HG02623 (cell line): Measurements from ENCODE around the gene TTLL4.
"Not testable (repeated sequence)": the region's sequence is repeated elsewhere in the genome, so short reads cannot be mapped to it uniquely, and the experiment has no call there.

ENCODE experiments used
- ATAC-seq: cut with Tn5 transposase; IDR thresholded peaks from one replicate; pipeline ENCODE4 v1.9.1; 2021; ENCODE audit warnings: moderate library complexity; ENCODE audit not compliant: unreplicated experiment

The TTLL4 gene

DNA sequence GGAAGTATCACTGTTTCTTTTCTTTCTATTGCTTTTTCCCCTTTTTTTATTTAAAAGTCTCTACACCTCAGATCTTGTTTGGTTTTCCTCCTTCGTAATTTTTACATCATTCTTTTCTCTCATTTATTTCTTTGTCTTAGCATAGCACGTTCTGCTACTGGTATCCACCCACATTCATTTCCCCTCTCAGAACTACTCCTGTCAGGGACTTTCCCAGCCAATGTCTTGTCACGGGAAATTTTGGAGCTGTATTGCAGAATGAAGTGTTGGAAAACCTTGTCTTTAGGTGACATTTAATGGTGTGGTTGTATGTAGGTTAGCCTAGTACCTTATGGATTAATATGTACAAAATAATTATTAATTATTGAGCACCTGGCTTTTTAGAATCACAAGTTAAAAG lies 34.0 kb downstream of the TTLL4 start:
- no peak for ATAC-seq

DNA sequence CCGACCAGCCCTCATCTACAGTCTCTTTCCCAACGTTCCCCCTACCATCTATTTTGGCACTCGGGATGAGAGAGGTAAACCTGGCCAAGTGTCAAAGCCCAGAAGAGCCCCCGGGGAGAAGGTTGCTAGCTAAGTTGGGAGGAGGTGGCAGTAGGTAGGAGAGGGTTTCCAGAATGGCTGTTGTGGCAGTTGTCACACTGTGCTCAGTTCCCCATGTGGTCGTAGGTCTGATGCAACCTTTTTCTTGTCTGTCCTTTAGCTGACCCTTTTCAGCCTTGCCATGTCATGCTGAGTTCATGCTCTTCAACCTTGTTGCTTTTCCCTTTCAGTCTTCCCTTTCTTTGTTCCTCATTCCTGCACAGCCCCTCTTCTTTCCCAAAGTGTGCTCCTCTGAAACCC lies 34.5 kb downstream of the TTLL4 start:
- no peak for ATAC-seq

DNA sequence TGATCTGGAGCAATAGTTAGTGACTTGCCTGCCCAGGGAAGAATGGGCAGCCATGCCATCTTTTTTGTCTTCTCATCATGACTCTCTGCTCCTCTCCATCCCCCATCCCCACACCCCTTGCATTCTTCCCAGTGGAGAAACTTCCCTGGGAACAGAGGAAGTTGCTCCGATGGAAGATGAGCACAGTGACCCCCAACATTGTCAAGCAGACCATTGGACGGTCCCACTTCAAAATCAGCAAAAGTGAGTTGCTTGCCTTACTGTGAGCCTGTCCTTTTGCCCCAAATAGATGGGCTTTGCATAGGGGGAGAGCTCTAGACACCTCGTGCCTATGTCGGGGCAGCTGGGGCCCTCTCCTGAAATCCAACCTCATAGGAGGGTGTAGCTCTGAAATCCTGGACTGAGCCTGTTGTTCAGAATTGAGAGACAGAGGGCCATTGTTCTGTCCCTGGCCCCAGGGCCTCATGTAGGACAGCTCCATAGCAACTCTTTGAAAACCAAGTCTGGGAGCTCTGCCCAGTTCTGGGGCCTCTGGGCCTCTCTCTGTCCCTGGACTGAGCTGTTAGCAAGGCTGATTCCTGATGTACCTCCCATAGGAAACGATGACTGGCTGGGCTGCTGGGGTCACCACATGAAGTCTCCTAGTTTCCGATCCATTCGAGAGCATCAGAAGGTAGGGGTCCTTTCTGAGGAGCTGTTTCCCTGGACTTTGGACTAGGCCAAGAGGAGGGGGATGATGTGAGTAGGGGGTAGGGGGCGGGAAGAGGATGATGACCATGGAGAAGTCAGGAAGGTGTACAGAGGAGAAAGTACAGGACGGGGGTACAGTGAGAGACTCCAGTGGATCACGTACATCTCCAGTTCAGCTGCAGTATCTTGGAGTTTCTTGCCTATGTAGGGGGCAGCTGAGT lies 35.2 kb downstream of the TTLL4 start:
- no peak for ATAC-seq

DNA sequence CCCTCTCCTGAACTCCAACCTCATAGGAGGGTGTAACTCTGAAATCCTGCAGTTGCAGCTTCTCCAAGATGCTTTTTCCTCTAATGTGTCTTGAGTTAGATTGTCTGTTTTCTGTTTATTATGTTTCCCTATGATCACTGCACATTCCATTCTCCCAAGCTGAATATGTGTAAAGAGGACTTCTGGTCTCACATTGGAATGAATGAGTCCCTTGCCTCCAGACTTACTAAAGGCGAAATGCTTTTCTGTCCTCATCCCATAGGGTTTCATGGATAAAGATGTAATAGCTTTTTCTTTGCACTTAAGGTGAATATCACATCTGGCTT lies 35.8 kb downstream of the TTLL4 start:
- ATAC-seq: no peak

DNA sequence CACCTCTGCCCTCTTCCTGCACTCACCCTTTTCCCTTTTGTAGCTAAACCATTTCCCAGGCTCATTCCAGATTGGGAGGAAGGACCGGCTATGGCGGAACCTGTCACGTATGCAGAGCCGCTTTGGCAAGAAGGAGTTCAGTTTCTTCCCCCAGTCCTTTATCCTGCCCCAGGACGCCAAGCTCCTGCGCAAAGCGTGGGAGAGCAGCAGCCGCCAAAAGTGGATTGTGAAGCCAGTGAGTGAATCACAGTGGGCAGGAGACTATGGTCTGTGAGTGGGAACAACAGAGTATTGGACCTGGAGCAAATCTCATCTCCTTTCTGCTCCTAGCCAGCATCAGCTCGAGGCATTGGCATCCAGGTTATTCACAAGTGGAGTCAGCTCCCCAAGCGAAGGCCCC lies 36.3 kb downstream of the TTLL4 start:
- ATAC-seq: no peak

DNA sequence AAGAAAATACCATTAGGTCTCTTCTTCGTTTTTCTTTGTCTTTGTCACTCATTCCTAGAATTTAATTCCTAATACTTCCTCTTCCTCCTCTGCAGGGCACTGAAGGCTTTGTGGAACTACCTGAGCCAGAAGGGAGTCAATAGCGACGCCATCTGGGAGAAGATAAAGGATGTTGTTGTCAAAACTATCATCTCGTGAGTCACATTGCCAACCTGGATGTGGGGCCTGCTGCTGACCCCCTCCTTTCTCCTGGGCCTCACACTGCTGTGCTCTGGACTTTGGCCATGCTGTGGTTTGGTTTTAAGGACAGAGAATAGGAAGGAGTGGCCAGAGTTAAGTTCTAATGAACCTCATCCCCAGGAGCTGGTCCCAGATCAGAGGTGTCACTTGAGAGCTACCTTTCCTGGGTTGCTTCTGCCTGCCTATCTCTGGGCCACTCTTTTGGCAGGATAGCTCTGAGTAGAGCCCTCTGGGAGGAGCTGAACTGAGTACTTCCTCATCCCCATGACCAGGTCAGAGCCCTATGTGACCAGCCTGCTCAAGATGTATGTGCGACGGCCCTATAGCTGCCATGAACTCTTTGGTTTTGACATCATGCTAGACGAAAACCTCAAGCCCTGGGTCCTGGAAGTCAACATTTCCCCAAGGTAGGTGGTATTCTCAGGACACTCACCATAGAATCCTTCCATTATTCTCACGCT lies 38.3 kb downstream of the TTLL4 start:
- no peak for ATAC-seq

DNA sequence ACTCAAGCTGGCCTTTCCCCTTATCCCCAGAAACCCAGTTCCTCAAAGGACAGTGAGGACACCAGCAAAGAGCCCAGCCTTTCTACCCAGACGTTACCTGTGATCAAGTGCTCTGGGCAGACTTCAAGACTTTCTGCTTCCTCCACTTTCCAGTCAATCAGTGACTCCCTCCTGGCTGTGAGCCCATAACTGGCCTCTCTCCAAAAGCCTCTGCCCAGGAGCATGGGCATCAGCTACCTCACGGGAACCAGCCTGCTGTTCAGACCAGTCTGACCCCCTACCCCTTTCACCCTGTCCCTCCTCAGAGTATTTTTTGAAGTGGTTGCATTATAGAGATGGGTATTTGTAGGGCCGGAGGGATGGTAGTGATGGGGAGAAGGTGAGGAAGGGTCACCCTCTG lies 43.6 kb downstream of the TTLL4 start:
- no peak for ATAC-seq

DNA sequence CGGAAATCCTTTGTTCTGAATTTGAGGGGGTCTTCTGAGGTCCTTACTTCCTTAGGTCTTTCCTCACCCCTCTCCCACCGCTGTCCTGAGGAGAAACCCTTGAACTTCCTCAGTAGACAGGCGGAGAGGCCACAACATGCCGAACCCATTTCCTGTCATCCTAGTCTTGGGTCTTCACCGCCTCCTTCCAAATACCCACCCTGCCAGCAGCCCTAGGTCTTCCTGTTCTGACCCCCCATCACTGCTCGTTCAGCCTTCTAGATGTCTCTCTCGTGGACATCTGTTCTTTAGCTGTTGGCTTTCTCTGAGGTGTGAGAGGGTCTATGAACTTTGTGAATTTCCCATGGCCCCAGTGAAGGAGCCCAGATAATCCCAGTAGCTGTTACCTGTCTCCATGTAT lies 44.1 kb downstream of the TTLL4 start:
- no peak for ATAC-seq

DNA sequence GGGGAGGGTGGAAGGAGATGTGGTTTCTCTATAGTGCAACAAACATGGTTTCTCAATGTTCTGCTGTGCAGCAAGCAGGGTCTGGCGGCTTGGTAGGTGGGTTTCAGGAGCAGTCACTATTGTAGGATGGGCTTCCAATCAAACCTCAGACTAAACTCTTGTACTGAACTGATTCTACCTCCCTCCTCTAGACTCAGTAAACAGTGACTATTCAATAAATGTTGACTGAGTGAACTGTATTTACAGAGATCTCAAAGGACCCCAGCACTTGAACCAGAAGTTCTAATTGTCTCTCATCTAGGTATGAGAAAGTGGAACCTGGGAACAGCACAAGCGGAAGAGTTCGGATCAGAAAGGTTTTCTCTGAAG lies 44.5 kb downstream of the TTLL4 start:
- no peak for ATAC-seq

DNA sequence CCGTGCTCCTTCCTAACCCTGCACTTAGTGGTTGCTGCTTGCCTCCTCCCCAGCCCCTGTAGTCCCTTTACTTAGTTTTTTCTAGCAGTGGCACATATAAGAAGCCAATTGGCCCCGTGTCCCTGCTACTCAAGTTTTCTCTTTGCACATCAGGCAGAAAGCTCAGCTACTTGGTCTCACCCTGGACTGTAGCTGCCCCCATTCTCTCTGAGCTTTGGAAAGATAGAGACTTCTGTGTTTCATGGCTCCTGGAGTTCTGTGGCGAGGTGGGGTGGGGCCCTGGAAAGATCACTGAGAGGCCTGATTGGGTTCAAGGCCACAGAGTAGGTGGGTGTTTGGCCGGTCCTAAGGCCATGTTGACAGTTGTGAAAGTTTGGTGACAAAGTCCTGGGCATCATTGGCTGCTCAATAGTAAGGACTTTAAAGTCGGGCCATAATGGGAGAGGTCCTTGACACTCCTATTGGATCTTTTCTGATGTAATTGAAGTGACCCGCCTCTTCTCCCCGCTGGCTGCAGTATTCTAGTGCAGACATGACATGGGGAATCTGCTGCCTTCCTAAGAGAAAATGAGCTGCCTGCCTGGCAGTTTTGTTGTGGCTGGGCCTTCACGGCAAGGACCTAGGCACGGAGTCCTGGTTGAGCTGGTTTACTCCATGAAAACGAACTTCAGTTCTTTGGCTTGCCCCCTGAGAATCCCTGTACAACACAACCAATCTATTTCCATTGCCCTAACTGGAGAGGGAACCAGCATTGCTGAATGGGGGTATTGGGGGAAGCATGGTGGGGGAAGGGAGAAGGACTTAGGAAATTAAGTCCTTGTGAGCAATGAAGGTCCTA lies 45.2 kb downstream of the TTLL4 start:
- ATAC-seq: no peak

DNA sequence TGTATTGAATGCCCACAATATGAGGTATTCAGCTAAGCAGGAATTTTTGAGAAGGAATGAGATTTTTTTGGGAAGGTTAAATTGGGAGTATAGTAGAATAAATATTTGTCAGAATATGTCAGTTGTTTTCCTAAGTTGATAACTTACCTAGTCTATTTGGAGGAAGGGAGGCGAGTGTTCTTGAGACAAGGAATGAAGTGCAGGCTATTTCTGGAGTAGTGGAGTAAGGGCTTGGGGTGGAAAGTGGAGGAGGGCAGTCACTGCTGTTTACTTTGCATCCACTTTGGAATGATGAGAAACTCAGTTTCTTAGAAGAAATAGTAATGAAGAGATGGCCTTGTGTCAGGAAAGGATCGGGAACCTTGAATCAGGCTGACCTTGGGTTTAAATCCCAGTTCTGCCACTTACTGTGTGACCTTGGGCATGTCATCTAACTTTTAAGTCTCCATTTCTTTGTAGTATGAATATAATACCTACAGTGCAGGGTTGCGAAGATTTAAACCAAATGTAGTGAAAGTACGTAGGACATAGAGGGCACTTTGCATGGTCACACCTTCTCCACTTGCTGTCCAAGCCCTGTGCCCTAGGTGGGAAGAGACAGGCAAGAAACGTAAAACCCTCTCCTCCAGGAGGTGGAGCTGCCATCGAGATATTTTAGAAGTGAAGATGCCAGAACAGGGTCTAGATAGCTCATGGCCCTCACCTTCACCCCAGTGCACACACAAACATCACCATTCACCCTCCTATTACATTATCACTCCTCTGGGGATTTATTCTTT lies 46.2 kb downstream of the TTLL4 start:
- ATAC-seq: no peak

DNA sequence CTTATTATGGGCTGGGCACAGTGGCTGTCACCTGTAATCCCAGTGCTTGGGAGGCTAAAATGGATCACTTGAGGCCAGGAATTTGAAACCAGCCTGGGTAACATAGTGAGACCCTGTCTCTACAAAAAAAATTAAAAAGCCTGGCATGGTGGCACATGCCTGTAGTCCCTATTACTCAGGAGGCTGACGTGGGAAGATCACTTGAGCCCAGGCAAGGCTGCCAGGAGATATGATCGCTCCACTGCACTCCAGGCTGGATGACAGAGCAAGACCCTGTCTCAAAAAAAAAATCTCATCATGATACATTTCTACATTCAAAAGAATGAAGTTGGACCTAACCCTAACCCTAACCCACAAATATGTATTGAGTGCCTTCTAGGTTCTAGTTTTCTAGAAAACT lies 51.2 kb downstream of the TTLL4 start:
- ATAC-seq: no peak

DNA sequence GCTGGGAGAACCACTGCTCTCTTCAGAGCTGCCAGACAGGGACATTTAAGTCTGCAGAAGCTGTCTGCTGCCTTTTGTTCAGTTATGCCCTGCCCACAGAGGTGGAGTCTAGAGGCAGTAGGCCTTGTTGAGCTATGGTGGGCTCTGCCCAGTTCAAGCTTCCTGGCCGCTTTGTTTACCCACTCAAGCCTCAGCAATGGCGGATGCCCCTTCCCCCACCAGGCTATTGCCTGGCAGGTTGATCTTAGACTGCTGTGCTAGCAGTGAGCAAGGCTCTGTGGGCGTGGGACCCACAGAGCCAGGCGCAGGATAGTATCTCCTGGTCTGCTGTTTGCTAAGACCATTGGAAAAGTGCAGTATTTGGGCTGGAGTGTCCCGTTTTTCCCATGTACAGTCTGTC lies 62.1 kb downstream of the TTLL4 start:
- not testable (repeated sequence) for ATAC-seq

DNA sequence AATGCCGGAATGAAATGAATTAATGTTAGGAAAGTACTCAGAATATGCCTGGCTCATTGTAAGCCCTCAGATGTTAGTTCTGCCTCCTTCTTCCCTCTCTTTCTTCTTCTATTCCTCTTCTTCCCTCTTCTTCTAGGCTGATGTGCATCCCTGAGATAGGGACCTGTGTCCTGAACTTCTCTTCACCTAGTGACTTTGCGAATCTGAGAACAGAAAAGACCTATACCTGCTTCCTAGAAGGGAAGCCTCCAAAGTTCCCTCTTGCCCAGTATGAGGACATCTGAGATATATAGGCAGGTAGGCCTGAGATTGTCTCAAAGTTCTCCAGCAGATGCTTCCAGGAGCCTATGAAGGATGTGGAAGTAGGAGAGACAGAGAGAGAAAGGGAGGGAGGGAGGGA lies 63.2 kb downstream of the TTLL4 start:
- ATAC-seq: no peak

DNA sequence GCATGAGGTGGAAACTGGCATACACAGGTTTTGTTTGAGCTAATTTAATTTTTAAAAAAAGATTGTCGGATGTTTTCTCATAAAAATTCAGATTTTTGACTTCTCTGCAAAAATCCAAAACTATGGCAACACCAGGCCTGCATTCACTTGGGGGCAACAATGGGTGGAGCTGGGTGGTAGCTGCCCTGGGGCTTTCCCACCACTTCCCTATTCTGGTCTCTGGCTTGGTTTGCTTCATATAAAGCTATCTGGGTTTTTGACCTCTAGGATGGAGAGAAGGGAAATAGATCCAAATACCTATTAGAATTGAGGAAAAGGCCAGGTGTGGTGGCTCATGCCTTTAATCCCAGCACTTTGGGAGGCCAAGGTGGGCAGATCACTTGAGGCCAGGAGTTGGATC lies 65.9 kb downstream of the TTLL4 start:
- ATAC-seq: no peak

DNA sequence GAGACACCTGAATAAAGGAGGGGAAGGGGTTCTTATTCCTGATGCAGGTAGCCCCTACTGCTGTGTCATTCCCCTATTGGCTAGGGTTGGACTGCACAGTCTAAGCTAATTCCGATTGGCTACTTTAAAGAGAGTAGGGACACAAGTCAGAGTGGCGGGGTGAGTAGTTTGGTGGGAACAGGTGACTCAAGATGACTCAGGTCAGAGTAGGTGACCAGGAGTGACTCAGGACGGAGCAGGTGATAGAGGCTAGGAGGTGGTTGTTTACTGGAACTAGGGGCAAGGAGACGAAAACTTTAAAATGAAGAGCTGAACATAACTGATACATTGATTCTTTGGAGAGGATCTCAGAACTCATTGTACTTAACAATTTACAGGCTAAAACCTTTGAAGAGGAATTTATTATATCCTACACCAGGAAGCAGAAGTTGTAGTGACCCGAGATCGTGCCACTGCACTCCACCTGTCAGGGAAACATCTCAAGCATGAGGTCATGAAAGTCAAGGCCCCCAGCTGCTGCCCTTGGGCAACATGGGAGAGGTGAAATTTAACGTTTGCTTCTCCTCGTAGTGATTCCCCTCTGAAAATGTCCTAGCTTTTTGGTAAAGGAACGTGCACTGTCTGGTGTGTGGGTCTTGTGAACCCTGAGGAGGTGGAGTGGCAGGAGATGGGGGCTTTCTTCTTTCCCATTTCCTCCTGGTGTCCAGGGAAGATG lies 66.8 kb downstream of the TTLL4 start:
- ATAC-seq: no peak

DNA sequence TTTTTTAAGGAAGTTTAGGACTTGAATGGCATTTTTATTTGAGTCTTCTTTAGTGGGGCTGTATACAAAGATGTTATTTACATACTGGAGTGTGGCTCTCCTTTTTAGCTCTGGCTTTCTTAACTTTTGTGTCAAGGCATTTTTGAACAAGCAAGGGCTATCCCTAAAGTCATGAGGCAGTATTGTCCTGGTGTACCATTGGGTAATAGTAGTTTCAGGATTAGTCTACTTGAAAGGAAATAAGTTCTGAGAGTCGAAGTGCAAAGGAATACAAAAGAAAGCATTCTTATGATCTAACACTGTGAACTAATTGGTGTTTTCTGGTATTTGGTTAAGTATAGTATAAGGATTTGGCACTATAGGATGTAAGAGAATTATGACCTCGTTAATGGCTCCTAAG lies 69.4 kb downstream of the TTLL4 start:
- ATAC-seq: no peak

DNA sequence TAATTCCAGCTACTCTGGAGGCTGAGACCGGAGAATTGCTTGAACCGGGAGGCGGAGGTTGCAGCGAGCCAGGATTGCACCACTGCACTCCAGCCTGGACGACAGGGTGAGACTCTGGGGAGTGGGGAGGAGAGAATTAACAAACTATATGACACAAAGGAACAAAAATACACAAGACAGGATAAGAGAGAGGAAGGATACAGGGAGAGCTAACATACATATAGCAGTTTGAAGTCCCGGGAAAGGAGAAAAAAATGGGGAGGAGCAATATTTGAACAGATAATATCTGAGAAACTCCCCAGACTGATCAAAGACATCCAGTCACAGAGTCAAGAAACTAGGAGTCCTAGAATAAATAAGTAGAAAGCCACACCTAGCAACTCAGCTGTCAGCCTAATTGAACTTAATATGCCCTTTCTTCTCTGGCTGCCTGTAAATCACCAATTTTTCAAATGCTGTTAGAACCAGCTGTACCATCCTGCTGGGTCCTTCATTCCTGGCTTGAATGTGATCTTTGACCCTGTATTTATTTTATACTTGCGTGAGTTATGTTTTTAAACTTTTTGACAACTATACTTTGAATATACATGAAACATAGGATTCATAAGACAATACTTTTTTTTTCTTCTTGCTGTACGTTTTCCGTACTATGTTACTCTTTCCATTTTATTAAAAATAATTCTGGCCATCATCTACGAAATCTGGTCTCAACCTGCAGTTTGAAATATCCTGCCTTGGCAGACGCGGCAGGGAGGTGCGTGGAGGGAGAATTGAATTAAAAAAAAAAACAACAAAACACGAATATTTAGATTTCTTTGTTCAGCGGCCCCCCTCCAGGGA lies 70.4 kb downstream of the TTLL4 start:
- ATAC-seq: no peak

DNA sequence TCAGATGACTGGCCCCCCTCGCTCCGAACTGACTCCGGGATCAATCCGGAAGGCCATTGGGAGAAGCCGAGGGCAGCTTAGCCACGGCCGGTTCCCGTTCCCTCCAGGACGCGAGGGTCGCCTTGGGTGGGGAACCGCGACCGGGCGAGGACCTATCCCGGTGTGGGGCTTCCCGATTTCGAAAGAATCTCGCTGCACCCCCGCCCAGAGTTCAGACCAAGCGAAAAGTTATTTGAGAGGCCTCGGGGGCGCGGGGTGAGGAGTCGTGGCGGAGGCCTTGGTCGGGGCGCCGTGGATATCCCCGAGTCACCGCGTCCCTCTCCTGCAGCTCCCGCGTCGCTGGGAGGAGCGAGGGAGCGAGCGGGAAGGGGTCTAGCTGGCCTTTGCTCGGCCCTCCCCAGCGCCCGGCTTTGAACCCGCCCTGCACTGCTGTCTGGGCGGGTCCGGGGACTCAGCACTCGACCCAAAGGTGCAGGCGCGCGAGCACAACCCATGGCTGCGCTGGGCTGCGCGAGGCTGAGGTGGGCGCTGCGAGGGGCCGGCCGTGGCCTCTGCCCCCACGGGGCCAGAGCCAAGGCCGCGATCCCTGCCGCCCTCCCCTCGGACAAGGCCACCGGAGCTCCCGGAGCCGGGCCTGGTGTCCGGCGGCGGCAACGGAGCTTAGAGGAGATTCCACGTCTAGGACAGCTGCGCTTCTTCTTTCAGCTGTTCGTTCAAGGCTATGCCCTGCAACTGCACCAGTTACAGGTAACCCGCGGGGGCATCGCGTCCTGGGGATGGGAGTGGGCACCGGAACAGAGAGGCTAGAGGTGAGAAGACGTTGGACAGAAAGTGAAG lies 71.3 kb downstream of the TTLL4 start, which contains the start of gene CYP27A1:
TSS of gene CYP27A1 (plus strand) at position 457 of the 837 bp plus-strand sequence. CDS start at position 493, 36 bp downstream.
- no peak for ATAC-seq
